Hepatocyte (in vitro differentiated cells): Measurements from ENCODE around the gene TEDC1.

ENCODE experiments used
- EZH2 ChIP-seq: fragments of 200-600 bp; sonication (generic); IDR thresholded peaks from 2 replicates; pipeline ENCODE4 v1.6.1; 2016; ENCODE audit warnings: antibody characterized with exemption, mild to moderate bottlenecking, borderline replicate concordance
- EZH2phosphoT487 ChIP-seq: fragments of 200-600 bp; sonication (generic); IDR thresholded peaks from one replicate; pipeline ENCODE4 v1.6.1; 2018; ENCODE audit warnings: antibody characterized with exemption, mild to moderate bottlenecking, low read depth, moderate library complexity; ENCODE audit not compliant: unreplicated experiment, severe bottlenecking
- TF ChIP-seq, protein P1 (sequence below): fragments of 200-600 bp; sonication (generic); IDR thresholded peaks from 2 replicates; pipeline ENCODE4 v1.5.1; 2016; ENCODE audit warnings: antibody characterized with exemption, mild to moderate bottlenecking; ENCODE audit not compliant: poor library complexity

GRCh38 chr14:105487449-105487985, 3.5 kb upstream of the TEDC1 start:
- TF ChIP-seq EZH2phosphoT487 = no peak
- no peak for TF ChIP-seq EZH2
- TF ChIP-seq, protein P1, sequence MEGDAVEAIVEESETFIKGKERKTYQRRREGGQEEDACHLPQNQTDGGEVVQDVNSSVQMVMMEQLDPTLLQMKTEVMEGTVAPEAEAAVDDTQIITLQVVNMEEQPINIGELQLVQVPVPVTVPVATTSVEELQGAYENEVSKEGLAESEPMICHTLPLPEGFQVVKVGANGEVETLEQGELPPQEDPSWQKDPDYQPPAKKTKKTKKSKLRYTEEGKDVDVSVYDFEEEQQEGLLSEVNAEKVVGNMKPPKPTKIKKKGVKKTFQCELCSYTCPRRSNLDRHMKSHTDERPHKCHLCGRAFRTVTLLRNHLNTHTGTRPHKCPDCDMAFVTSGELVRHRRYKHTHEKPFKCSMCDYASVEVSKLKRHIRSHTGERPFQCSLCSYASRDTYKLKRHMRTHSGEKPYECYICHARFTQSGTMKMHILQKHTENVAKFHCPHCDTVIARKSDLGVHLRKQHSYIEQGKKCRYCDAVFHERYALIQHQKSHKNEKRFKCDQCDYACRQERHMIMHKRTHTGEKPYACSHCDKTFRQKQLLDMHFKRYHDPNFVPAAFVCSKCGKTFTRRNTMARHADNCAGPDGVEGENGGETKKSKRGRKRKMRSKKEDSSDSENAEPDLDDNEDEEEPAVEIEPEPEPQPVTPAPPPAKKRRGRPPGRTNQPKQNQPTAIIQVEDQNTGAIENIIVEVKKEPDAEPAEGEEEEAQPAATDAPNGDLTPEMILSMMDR = no peak
